Neural progenitor cell (in vitro differentiated cells): Measurements from ENCODE around the gene GATAD2B. TPM values are rescaled to one million over a fixed set of nuclear protein-coding genes. Genes with fewer than 3 reads are reported as not detected.

Experiments used
- DNase-seq: peaks from one replicate; pipeline ENCODE4 v3.0.0-alpha.2; 2016; ENCODE audit warnings: low spot score
- H2AFZ ChIP-seq: fragments of 200-600 bp; sonication (generic); replicated peaks from 2 replicates; pipeline ENCODE4 v1.6.1; 2016; ENCODE audit warnings: antibody characterized with exemption
- H3F3A ChIP-seq: fragments of 200-600 bp; sonication (generic); 2 replicates; pipeline ENCODE4 v1.6.1; 2016; ENCODE audit warnings: antibody characterized with exemption, low read depth
- H3K27ac ChIP-seq: fragments of 200-600 bp; sonication (generic); 2 replicates; pipeline ENCODE4 v1.5.1; 2016; ENCODE audit warnings: mild to moderate bottlenecking
- H3K27me3 ChIP-seq: fragments of 200-600 bp; sonication (generic); 2 replicates; pipeline ENCODE4 v1.6.1; 2016; ENCODE audit warnings: mild to moderate bottlenecking, moderate library complexity
- H3K36me3 ChIP-seq: fragments of 200-600 bp; sonication (generic); 2 replicates; pipeline ENCODE4 v1.5.1; 2016
- H3K4me1 ChIP-seq: fragments of 200-600 bp; sonication (generic); 2 replicates; pipeline ENCODE4 v1.6.1; 2016; ENCODE audit warnings: mixed run types
- H3K4me2 ChIP-seq: fragments of 200-600 bp; sonication (generic); 2 replicates; pipeline ENCODE4 v1.6.1; 2016
- H3K4me3 ChIP-seq: fragments of 200-600 bp; sonication (generic); 2 replicates; pipeline ENCODE4 v1.5.1; 2016
- H3K79me2 ChIP-seq: fragments of 200-600 bp; sonication (generic); 2 replicates; pipeline ENCODE4 v1.6.1; 2016; ENCODE audit warnings: low read depth
- H3K9ac ChIP-seq: fragments of 200-600 bp; sonication (generic); 2 replicates; pipeline ENCODE4 v1.6.1; 2016
- H3K9me3 ChIP-seq: fragments of 200-600 bp; sonication (generic); 2 replicates; pipeline ENCODE4 v1.5.1; 2016; ENCODE audit warnings: low read depth
- H4K20me1 ChIP-seq: fragments of 200-600 bp; sonication (generic); 2 replicates; pipeline ENCODE4 v1.6.1; 2016; ENCODE audit warnings: low read depth
- H3K27ac Mint-ChIP-seq: 3 replicates; pipeline ENCODE4 v1.8.0; 2021; ENCODE audit warnings: mixed read lengths
- H3K27me3 Mint-ChIP-seq: 2 replicates; pipeline ENCODE4 v1.8.0; 2022; ENCODE audit warnings: low read depth, mild to moderate bottlenecking, inconsistent platforms, moderate library complexity, mixed read lengths; ENCODE audit not compliant: insufficient read depth
- H3K36me3 Mint-ChIP-seq: 3 replicates; pipeline ENCODE4 v1.8.0; 2021; ENCODE audit warnings: mixed read lengths
- H3K4me1 Mint-ChIP-seq: 3 replicates; pipeline ENCODE4 v1.8.0; 2021; ENCODE audit warnings: mixed read lengths
- H3K4me3 Mint-ChIP-seq: 3 replicates; pipeline ENCODE4 v1.8.0; 2021; ENCODE audit warnings: mild to moderate bottlenecking, moderate library complexity, mixed read lengths
- H3K9me3 Mint-ChIP-seq: 3 replicates; pipeline ENCODE4 v1.8.0; 2020; ENCODE audit warnings: mixed read lengths
- EZH2 ChIP-seq: fragments of 200-600 bp; sonication (generic); IDR thresholded peaks from 2 replicates; pipeline ENCODE4 v1.6.1; 2017; ENCODE audit warnings: antibody characterized with exemption, mild to moderate bottlenecking, moderate library complexity
- EZH2phosphoT487 ChIP-seq: fragments of 200-600 bp; sonication (generic); IDR thresholded peaks from 2 replicates; pipeline ENCODE4 v1.6.1; 2017; ENCODE audit warnings: antibody characterized with exemption
- total RNA-seq: library from RNA; depleted of rRNA; stranded (reverse); fragments of >200 nt; gene quantifications from 2 replicates; pipeline ENCODE4 v1.2.3, GENCODE V29; 2015; ENCODE audit warnings: low replicate concordance
- TF ChIP-seq, protein P1 (sequence below): fragments of 200-600 bp; sonication (generic); IDR thresholded peaks from 2 replicates; pipeline ENCODE4 v1.5.1; 2017; ENCODE audit warnings: antibody characterized with exemption, mild to moderate bottlenecking

Gene GATAD2B
- total RNA-seq, 1 donor from 2014 or later = 14.8 TPM

GRCh38 chr1:153860285-153860684 is 62.5 kb downstream of the GATAD2B start:
- peaks cover 6% of the 10 kb centered on the region for H3K36me3 Mint-ChIP-seq
- peaks cover 4% of the 10 kb centered on the region for H3K27me3 Mint-ChIP-seq
- DNase-seq = no peak
- Histone ChIP-seq H3K9me3 (no peaks in the 10 kb centered on the region), H3K27me3 (no peaks in the 10 kb centered on the region), H3K4me2 (no peak overlapping the region), H3K4me3 (no peak overlapping the region), H3F3A (peaks cover 7% of the 10 kb centered on the region), H2AFZ (no peak overlapping the region), H3K4me1 (no peaks in the 10 kb centered on the region), H3K79me2 (peaks cover 98% of the 10 kb centered on the region), H3K9ac (no peak overlapping the region), H4K20me1 (peaks cover 69% of the 10 kb centered on the region), H3K36me3 (no peaks in the 10 kb centered on the region), H3K27ac (no peak overlapping the region)
- no peaks in the 10 kb centered on the region for H3K9me3 Mint-ChIP-seq
- no peak overlapping the region for H3K4me3 Mint-ChIP-seq
- H3K27ac Mint-ChIP-seq = no peak overlapping the region
- TF ChIP-seq, protein P1, sequence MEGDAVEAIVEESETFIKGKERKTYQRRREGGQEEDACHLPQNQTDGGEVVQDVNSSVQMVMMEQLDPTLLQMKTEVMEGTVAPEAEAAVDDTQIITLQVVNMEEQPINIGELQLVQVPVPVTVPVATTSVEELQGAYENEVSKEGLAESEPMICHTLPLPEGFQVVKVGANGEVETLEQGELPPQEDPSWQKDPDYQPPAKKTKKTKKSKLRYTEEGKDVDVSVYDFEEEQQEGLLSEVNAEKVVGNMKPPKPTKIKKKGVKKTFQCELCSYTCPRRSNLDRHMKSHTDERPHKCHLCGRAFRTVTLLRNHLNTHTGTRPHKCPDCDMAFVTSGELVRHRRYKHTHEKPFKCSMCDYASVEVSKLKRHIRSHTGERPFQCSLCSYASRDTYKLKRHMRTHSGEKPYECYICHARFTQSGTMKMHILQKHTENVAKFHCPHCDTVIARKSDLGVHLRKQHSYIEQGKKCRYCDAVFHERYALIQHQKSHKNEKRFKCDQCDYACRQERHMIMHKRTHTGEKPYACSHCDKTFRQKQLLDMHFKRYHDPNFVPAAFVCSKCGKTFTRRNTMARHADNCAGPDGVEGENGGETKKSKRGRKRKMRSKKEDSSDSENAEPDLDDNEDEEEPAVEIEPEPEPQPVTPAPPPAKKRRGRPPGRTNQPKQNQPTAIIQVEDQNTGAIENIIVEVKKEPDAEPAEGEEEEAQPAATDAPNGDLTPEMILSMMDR = no peak
- TF ChIP-seq EZH2 = no peak
- TF ChIP-seq EZH2phosphoT487 = no peak
- peaks cover 5% of the 10 kb centered on the region for H3K4me1 Mint-ChIP-seq

GRCh38 chr1:153857505-153857904 is 65.3 kb downstream of the GATAD2B start:
- H3F3A ChIP-seq = no peaks in the 10 kb centered on the region
- no peak overlapping the region for H2AFZ ChIP-seq
- H3K27ac Mint-ChIP-seq = no peak overlapping the region
- no peak overlapping the region for H3K4me3 Mint-ChIP-seq
- H3K9me3 Mint-ChIP-seq = no peaks in the 10 kb centered on the region
- no peaks in the 10 kb centered on the region for H3K27me3 ChIP-seq
- DNase-seq = no peak
- H3K27me3 Mint-ChIP-seq = peaks cover 2% of the 10 kb centered on the region
- H3K36me3 Mint-ChIP-seq = peaks cover 16% of the 10 kb centered on the region
- no peak overlapping the region for H3K4me2 ChIP-seq
- no peak overlapping the region for H3K27ac ChIP-seq
- peaks cover 98% of the 10 kb centered on the region for H3K79me2 ChIP-seq
- H3K9me3 ChIP-seq = no peaks in the 10 kb centered on the region
- no peaks in the 10 kb centered on the region for H3K4me1 ChIP-seq
- no peak overlapping the region for H3K9ac ChIP-seq
- H4K20me1 ChIP-seq = peaks cover 49% of the 10 kb centered on the region
- no peak overlapping the region for H3K4me3 ChIP-seq
- H3K4me1 Mint-ChIP-seq = no peaks in the 10 kb centered on the region
- no peaks in the 10 kb centered on the region for H3K36me3 ChIP-seq
- TF ChIP-seq EZH2 (no peak), EZH2phosphoT487 (no peak)
- TF ChIP-seq, protein P1 = no peak

GRCh38 chr1:153856763-153857162 is 66.0 kb downstream of the GATAD2B start:
- Histone ChIP-seq H3K4me2 (no peak overlapping the region), H3F3A (no peaks in the 10 kb centered on the region), H3K27ac (no peak overlapping the region), H3K4me1 (no peaks in the 10 kb centered on the region), H3K27me3 (no peaks in the 10 kb centered on the region), H3K4me3 (no peak overlapping the region), H3K9ac (no peak overlapping the region), H4K20me1 (peaks cover 52% of the 10 kb centered on the region), H3K79me2 (peaks cover 98% of the 10 kb centered on the region), H3K36me3 (no peaks in the 10 kb centered on the region), H3K9me3 (no peaks in the 10 kb centered on the region), H2AFZ (no peak overlapping the region)
- H3K9me3 Mint-ChIP-seq = no peaks in the 10 kb centered on the region
- H3K27me3 Mint-ChIP-seq = peaks cover 2% of the 10 kb centered on the region
- H3K36me3 Mint-ChIP-seq = peaks cover 21% of the 10 kb centered on the region
- no peak overlapping the region for H3K4me3 Mint-ChIP-seq
- H3K27ac Mint-ChIP-seq = no peak overlapping the region
- DNase-seq = no peak
- H3K4me1 Mint-ChIP-seq = no peaks in the 10 kb centered on the region
- TF ChIP-seq, protein P1 = no peak
- TF ChIP-seq EZH2 (no peak), EZH2phosphoT487 (no peak)
